A172 (cell line): ENCODE measurements around the gene INA. TPM values are rescaled to one million over a fixed set of nuclear protein-coding genes. Genes with fewer than 3 reads are reported as not detected.

ENCODE experiments used
- total RNA-seq: library from RNA; depleted of rRNA; stranded (reverse); fragments of >200 nt; shearing (Covaris generic); gene quantifications from 2 replicates; pipeline ENCODE4 v1.2.3, GENCODE V29; 2014; rRNA removed

The INA gene
- total RNA-seq, 1 experiment from 2014 or later = not detected

Other genes starting within 250 kb of the INA start
- 96.1 and 135 TPM in 2 replicates for gene NT5C2, start 83.9 kb upstream of the INA start, total RNA-seq
- gene RPEL1, start 31.3 kb upstream of the INA start, total RNA-seq = 0.05 and 0.17 TPM in 2 replicates
- 42.0 and 42.8 TPM in 2 replicates for gene PCGF6, start 74.0 kb downstream of the INA start, total RNA-seq
- 11.7 and 13.4 TPM in 2 replicates for gene TAF5, start 90.8 kb downstream of the INA start, total RNA-seq
- 854 and 1,006 TPM in 2 replicates for gene ATP5MK, start 119.3 kb downstream of the INA start, total RNA-seq
- 28.7 and 33.7 TPM in 2 replicates for gene PDCD11, start 119.5 kb downstream of the INA start, total RNA-seq
- 24.5 and 26.0 TPM in 2 replicates for gene CALHM2, start 175.2 kb downstream of the INA start, total RNA-seq
- gene CALHM1, start 181.8 kb downstream of the INA start, total RNA-seq = not detected in 2 replicates
- gene CALHM3, start 202.1 kb downstream of the INA start, total RNA-seq = 4.7 and 4.8 TPM in 2 replicates
- gene NEURL1, start 216.6 kb downstream of the INA start, total RNA-seq = 0.17 TPM in 1 of 2 replicates, not detected in the other